22Rv1 (cell line): ENCODE results near the gene MYL12A.

ENCODE experiments used
- CTCF ChIP-seq: fragments of 450-650 bp; IDR thresholded peaks from 2 replicates; pipeline ENCODE4 v1.5.1; 2017; ENCODE audit warnings: mild to moderate bottlenecking
- ZFX ChIP-seq: fragments of 450-650 bp; IDR thresholded peaks from 2 replicates; pipeline ENCODE4 v1.6.1; 2017; ENCODE audit warnings: antibody characterized with exemption, borderline replicate concordance

- TF ChIP-seq CTCF = no peak
- no peak for TF ChIP-seq ZFX
Observed at GRCh38 chr18:3211236-3211992, 36.2 kb upstream of the MYL12A start.
